Erythroblast (primary cell): Measurements from ENCODE around the gene WDR81.

Experiments
- GATA1 ChIP-seq: IDR thresholded peaks from 2 replicates; pipeline ENCODE4 v1.6.1; 2011; ENCODE audit warnings: low read depth, mild to moderate bottlenecking, control low read depth, low read length, moderate library complexity
- POLR2A ChIP-seq: IDR thresholded peaks from 2 replicates; pipeline ENCODE4 v1.6.1; 2011; ENCODE audit warnings: mild to moderate bottlenecking, low read length

GRCh38 chr17:1762901-1763898 lies 38.7 kb downstream of the WDR81 start:
- no peak for TF ChIP-seq POLR2A
- no peak for TF ChIP-seq GATA1
